Liver (tissue), 9 donors: ENCODE measurements around the gene AOPEP. TPM values are rescaled to one million over a fixed set of nuclear protein-coding genes. Genes with fewer than 3 reads are reported as not detected.

ENCODE experiments used
- DNase-seq: peaks from one replicate; pipeline ENCODE4 v3.0.0-alpha.2; 2017; ENCODE audit warnings: low spot score
- H3K27ac ChIP-seq, 2 donors: one replicate each; pipeline ENCODE4 v1.7.0; 2013; ENCODE audit warnings: inconsistent platforms in 2 of 2, low read length in 2 of 2, control low read depth in 1 of 2, low read depth in 1 of 2, mild to moderate bottlenecking in 1 of 2
- H3K27me3 ChIP-seq, 4 donors: one replicate each; pipeline versions ENCODE4 v1.6.1 to v1.7.0; 2013; ENCODE audit warnings: low read length in 3 of 4, inconsistent platforms in 1 of 4, mild to moderate bottlenecking in 1 of 4, moderate library complexity in 1 of 4; ENCODE audit not compliant: control insufficient read depth in 4 of 4, insufficient read depth in 4 of 4
- H3K36me3 ChIP-seq, 4 donors: one replicate each; pipeline versions ENCODE4 v1.6.1 to v1.7.0; 2013; ENCODE audit warnings: low read length in 3 of 4, mild to moderate bottlenecking in 3 of 4, low read depth in 1 of 4, moderate library complexity in 1 of 4; ENCODE audit not compliant: control insufficient read depth in 4 of 4, insufficient read depth in 3 of 4
- H3K4me1 ChIP-seq, 4 donors: one replicate each; pipeline versions ENCODE4 v1.6.1 to v1.7.0; 2013; ENCODE audit warnings: low read length in 3 of 4, mild to moderate bottlenecking in 3 of 4, moderate library complexity in 1 of 4; ENCODE audit not compliant: control insufficient read depth in 4 of 4, insufficient read depth in 4 of 4
- H3K4me3 ChIP-seq, 3 donors: one replicate each; pipeline versions ENCODE4 v1.6.1 to v1.7.0; 2013; ENCODE audit warnings: low read length in 3 of 3, control low read depth in 1 of 3, low read depth in 1 of 3, mild to moderate bottlenecking in 1 of 3
- H3K9ac ChIP-seq, 2 donors: one replicate each; pipeline ENCODE4 v1.7.0; 2013; ENCODE audit warnings: low read length in 2 of 2, mild to moderate bottlenecking in 2 of 2, moderate library complexity in 2 of 2, control low read depth in 1 of 2, low read depth in 1 of 2
- H3K9me3 ChIP-seq, 4 donors: one replicate each; pipeline versions ENCODE4 v1.6.1 to v1.7.0; 2013; ENCODE audit warnings: low read length in 3 of 4; ENCODE audit not compliant: control insufficient read depth in 4 of 4
- EGR1 ChIP-seq, 2 donors: IDR thresholded peaks; 2 replicates each; pipeline ENCODE4 v1.6.1; 2016 to 2018; ENCODE audit warnings: antibody characterized with exemption in 2 of 2, low read depth in 2 of 2
- FOXA1 ChIP-seq: IDR thresholded peaks from 2 replicates; pipeline ENCODE4 v1.6.1; 2016; ENCODE audit warnings: antibody characterized with exemption
- FOXA2 ChIP-seq: IDR thresholded peaks from 2 replicates; pipeline ENCODE4 v1.6.1; 2016; ENCODE audit warnings: antibody characterized with exemption
- GABPA ChIP-seq, 2 donors: IDR thresholded peaks in 1 of 2; conservative IDR thresholded peaks in 1 of 2; 2 replicates each; pipeline ENCODE4 v1.6.1; 2016; ENCODE audit warnings: antibody characterized with exemption in 2 of 2, mild to moderate bottlenecking in 1 of 2, moderate library complexity in 1 of 2
- HNF4A ChIP-seq, 2 donors: conservative IDR thresholded peaks; 2 replicates each; pipeline ENCODE4 v1.6.1; 2016; ENCODE audit warnings: antibody characterized with exemption in 2 of 2, mild to moderate bottlenecking in 2 of 2
- HNF4G ChIP-seq: IDR thresholded peaks from 2 replicates; pipeline ENCODE4 v1.6.1; 2016; ENCODE audit warnings: antibody characterized with exemption
- JUND ChIP-seq, 2 donors: IDR thresholded peaks; 2 replicates each; pipeline ENCODE4 v1.6.1; 2016; ENCODE audit warnings: antibody characterized with exemption in 2 of 2
- NR2F2 ChIP-seq: IDR thresholded peaks from 2 replicates; pipeline ENCODE4 v1.6.1; 2016; ENCODE audit warnings: antibody characterized with exemption
- RAD21 ChIP-seq, 2 donors: IDR thresholded peaks; 2 replicates each; pipeline ENCODE4 v1.6.1; 2016; ENCODE audit warnings: antibody characterized with exemption in 2 of 2, mild to moderate bottlenecking in 2 of 2
- RXRA ChIP-seq, 2 donors: IDR thresholded peaks; 2 replicates each; pipeline ENCODE4 v1.6.1; 2017 to 2018; ENCODE audit warnings: antibody characterized with exemption in 2 of 2, mild to moderate bottlenecking in 1 of 2
- SP1 ChIP-seq: IDR thresholded peaks from 2 replicates; pipeline ENCODE4 v1.6.1; 2018; ENCODE audit warnings: antibody characterized with exemption, mild to moderate bottlenecking
- TAF1 ChIP-seq: conservative IDR thresholded peaks from 2 replicates; pipeline ENCODE4 v1.6.1; 2016; ENCODE audit warnings: antibody characterized with exemption, mild to moderate bottlenecking
- YY1 ChIP-seq: IDR thresholded peaks from 2 replicates; pipeline ENCODE4 v1.6.1; 2016; ENCODE audit warnings: antibody characterized with exemption, mild to moderate bottlenecking
- WGBS: extraction: QIAGEN DNeasy Blood & Tissue Kit; methylation state at CpG from one replicate; pipeline ENCODE4 v1.1.7; 2013; 5-methylcytosine and 5-hydroxymethylcytosine counted together
- polyA plus RNA-seq, 2 donors: library from polyadenylated mRNA; stranded (reverse) in 1 of 2; unstranded in 1 of 2; fragments of 200-250 nt in 1 of 2; fragments of >200 nt in 1 of 2; fragmentation: Nextera tagmentation in 1 of 2; extraction: Ambion mirVana in 1 of 2; gene quantifications; one replicate each; pipeline versions ENCODE4 v1.2.1 to v1.2.3, GENCODE V29; 2013 to 2015
- total RNA-seq, 2 donors: library from RNA; depleted of rRNA; stranded (reverse); fragments of >200 nt; gene quantifications; one replicate each; pipeline ENCODE4 v1.2.3, GENCODE V29; 2014
- TF ChIP-seq, protein P1 (sequence below): IDR thresholded peaks from 2 replicates; pipeline ENCODE4 v1.6.1; 2016; ENCODE audit warnings: antibody characterized with exemption
- TF ChIP-seq, protein P2 (sequence below): IDR thresholded peaks from 2 replicates; pipeline ENCODE4 v1.6.1; 2016; ENCODE audit warnings: antibody characterized with exemption
- TF ChIP-seq, protein P3 (sequence below): IDR thresholded peaks from 2 replicates; pipeline ENCODE4 v1.6.1; 2016; ENCODE audit warnings: antibody characterized with exemption
- TF ChIP-seq, protein P4 (sequence below): IDR thresholded peaks from 2 replicates; pipeline ENCODE4 v1.6.1; 2016; ENCODE audit warnings: antibody characterized with exemption, mild to moderate bottlenecking
- TF ChIP-seq, protein P5 (sequence below): fragments of 150-350 bp; IDR thresholded peaks from 2 replicates; pipeline ENCODE4 v1.5.1; 2017; ENCODE audit warnings: improper control_type of control experiment, low read depth, low read length; ENCODE audit not compliant: missing input control
- donor health status: healthy.
- donor health status: healthy.
- donor health status: healthy.
- donor health status: healthy.
- donor health status: healthy.

The AOPEP gene
- total and polyA plus RNA-seq, 4 donors = 22.2 to 77.1 (median 34.8) TPM

DNA sequence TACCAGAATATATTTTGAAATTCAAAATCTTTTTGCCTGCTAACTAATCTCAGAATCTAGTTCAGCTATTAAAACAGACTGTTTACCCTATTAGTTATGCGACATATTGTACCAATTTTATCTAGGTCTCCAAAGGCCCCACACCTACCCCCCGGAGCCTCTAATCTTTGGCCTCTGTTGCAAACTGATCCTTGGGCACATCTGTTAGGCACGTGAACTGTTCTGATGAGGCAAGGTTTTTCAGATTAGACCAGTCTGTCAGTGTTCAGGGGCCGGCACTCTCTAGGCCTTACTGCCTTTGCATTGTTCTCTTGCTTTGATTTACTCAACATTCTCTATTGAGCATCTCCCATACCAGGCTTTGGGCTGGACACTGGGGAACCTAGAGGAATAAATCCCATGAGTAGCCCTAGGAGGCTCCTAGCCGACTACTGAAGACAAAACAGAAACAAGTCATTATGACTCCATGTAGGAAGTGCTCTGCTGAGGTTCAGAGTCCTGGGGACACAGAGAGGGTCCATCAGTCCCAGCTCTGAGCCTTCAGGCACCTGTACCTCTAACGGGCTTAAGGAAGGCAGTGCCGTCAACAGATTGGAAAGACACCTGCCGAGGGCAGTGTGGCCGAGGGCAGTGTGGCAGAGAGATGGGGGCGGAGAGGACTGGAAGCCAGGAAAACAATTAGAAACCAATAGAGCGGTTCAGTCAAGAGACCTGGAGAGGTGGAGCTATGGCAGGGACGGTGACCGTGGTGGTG lies 245.1 kb downstream of the AOPEP start:
- Histone ChIP-seq H3K9me3 (no peaks in the 10 kb centered on the region), H3K4me3 (peak overlapping the region in 1 of 3 donors; percentile 6), H3K27ac (peak overlapping the region; percentile 86 to 98), H3K27me3 (no peaks in the 10 kb centered on the region), H3K4me1 (peaks cover 9 to 80% (median 48%) of the 10 kb centered on the region in 4 donors), H3K36me3 (no peaks in the 10 kb centered on the region), H3K9ac (peak overlapping the region; percentile 39 to 64)
- TF ChIP-seq FOXA2 (no peak), EGR1 (IDR thresholded peaks at IDR 0.05; ENCODE audit: low read depth in 2 of 2) (peak in 1 of 2 donors; percentile 67), FOXA1 (peak; percentile 40), YY1 (peak; percentile 69), GABPA (IDR thresholded peaks at IDR 0.05 in 1 of 2, conservative IDR thresholded peaks at IDR 0.05 in 1 of 2) (no peak), TAF1 (peak; percentile 87), NR2F2 (peak; percentile 64), HNF4G (peak; percentile 82), HNF4A (conservative IDR thresholded peaks at IDR 0.05) (peak; percentile 94 to 96), SP1 (peak; percentile 87), RXRA (IDR thresholded peaks at IDR 0.05) (peak; percentile 85 to 89), JUND (IDR thresholded peaks at IDR 0.05) (peak; percentile 70), RAD21 (IDR thresholded peaks at IDR 0.05) (peak; percentile 66 to 70)
- TF ChIP-seq, protein P1, sequence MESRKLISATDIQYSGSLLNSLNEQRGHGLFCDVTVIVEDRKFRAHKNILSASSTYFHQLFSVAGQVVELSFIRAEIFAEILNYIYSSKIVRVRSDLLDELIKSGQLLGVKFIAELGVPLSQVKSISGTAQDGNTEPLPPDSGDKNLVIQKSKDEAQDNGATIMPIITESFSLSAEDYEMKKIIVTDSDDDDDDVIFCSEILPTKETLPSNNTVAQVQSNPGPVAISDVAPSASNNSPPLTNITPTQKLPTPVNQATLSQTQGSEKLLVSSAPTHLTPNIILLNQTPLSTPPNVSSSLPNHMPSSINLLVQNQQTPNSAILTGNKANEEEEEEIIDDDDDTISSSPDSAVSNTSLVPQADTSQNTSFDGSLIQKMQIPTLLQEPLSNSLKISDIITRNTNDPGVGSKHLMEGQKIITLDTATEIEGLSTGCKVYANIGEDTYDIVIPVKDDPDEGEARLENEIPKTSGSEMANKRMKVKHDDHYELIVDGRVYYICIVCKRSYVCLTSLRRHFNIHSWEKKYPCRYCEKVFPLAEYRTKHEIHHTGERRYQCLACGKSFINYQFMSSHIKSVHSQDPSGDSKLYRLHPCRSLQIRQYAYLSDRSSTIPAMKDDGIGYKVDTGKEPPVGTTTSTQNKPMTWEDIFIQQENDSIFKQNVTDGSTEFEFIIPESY = peak; percentile 71
- TF ChIP-seq, protein P2, sequence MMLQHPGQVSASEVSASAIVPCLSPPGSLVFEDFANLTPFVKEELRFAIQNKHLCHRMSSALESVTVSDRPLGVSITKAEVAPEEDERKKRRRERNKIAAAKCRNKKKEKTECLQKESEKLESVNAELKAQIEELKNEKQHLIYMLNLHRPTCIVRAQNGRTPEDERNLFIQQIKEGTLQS = peak; percentile 82
- TF ChIP-seq, protein P3, sequence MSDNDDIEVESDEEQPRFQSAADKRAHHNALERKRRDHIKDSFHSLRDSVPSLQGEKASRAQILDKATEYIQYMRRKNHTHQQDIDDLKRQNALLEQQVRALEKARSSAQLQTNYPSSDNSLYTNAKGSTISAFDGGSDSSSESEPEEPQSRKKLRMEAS = peak; percentile 69
- TF ChIP-seq, protein P4, sequence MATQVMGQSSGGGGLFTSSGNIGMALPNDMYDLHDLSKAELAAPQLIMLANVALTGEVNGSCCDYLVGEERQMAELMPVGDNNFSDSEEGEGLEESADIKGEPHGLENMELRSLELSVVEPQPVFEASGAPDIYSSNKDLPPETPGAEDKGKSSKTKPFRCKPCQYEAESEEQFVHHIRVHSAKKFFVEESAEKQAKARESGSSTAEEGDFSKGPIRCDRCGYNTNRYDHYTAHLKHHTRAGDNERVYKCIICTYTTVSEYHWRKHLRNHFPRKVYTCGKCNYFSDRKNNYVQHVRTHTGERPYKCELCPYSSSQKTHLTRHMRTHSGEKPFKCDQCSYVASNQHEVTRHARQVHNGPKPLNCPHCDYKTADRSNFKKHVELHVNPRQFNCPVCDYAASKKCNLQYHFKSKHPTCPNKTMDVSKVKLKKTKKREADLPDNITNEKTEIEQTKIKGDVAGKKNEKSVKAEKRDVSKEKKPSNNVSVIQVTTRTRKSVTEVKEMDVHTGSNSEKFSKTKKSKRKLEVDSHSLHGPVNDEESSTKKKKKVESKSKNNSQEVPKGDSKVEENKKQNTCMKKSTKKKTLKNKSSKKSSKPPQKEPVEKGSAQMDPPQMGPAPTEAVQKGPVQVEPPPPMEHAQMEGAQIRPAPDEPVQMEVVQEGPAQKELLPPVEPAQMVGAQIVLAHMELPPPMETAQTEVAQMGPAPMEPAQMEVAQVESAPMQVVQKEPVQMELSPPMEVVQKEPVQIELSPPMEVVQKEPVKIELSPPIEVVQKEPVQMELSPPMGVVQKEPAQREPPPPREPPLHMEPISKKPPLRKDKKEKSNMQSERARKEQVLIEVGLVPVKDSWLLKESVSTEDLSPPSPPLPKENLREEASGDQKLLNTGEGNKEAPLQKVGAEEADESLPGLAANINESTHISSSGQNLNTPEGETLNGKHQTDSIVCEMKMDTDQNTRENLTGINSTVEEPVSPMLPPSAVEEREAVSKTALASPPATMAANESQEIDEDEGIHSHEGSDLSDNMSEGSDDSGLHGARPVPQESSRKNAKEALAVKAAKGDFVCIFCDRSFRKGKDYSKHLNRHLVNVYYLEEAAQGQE = peak; percentile 86
- TF ChIP-seq, protein P5, sequence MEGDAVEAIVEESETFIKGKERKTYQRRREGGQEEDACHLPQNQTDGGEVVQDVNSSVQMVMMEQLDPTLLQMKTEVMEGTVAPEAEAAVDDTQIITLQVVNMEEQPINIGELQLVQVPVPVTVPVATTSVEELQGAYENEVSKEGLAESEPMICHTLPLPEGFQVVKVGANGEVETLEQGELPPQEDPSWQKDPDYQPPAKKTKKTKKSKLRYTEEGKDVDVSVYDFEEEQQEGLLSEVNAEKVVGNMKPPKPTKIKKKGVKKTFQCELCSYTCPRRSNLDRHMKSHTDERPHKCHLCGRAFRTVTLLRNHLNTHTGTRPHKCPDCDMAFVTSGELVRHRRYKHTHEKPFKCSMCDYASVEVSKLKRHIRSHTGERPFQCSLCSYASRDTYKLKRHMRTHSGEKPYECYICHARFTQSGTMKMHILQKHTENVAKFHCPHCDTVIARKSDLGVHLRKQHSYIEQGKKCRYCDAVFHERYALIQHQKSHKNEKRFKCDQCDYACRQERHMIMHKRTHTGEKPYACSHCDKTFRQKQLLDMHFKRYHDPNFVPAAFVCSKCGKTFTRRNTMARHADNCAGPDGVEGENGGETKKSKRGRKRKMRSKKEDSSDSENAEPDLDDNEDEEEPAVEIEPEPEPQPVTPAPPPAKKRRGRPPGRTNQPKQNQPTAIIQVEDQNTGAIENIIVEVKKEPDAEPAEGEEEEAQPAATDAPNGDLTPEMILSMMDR = no peak
- no peak for DNase-seq
- WGBS = 50% methylated on average over 13 of the region's 13 CpGs
